SK-N-SH treated with all-trans-retinoic acid at 6 μM for 48 hours (cell line): ENCODE data around the gene KCNIP4.

Source experiments
- BACH2 ChIP-seq: fragments of 250-450 bp; sonication (Bioruptor Pico); IDR thresholded peaks from 2 replicates; pipeline ENCODE4 v1.9.0; 2021; ENCODE audit warnings: mild to moderate bottlenecking, borderline replicate concordance
- ISL1 ChIP-seq: fragments of 250-450 bp; sonication (Bioruptor Pico); IDR thresholded peaks from 2 replicates; pipeline ENCODE4 v2.1.2; 2022; ENCODE audit warnings: mild to moderate bottlenecking, moderate library complexity
- TOX ChIP-seq: fragments of 250-450 bp; sonication (Bioruptor Pico); IDR thresholded peaks from 2 replicates; pipeline ENCODE4 v1.8.0; 2021; ENCODE audit warnings: mild to moderate bottlenecking, moderate library complexity, borderline replicate concordance
- TF ChIP-seq, protein P1 (sequence below): fragments of 250-450 bp; sonication (Bioruptor Pico); IDR thresholded peaks from 2 replicates; pipeline ENCODE4 v1.8.0; 2020; ENCODE audit warnings: mild to moderate bottlenecking, moderate library complexity, borderline replicate concordance

DNA sequence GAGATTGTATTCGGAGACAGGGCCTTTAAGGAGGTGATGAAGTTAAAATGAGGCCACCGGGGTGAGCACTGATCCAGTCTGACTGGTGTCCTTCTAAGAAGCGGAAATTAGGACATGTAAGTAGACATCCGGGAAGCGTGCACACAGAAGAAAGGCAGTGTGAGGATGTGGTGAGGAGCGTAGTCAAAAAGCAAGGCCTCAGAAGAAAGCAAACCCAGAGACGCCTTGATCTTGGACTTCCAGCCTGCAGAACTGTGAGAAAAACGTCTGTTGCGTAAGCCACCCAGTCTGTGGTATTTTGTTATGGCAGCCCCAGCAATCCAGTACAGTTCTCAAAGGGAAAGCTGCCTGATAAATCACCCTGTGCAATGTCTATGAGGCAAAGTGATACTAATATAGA lies 153.5 kb downstream of the KCNIP4 start:
- TF ChIP-seq, protein P1, sequence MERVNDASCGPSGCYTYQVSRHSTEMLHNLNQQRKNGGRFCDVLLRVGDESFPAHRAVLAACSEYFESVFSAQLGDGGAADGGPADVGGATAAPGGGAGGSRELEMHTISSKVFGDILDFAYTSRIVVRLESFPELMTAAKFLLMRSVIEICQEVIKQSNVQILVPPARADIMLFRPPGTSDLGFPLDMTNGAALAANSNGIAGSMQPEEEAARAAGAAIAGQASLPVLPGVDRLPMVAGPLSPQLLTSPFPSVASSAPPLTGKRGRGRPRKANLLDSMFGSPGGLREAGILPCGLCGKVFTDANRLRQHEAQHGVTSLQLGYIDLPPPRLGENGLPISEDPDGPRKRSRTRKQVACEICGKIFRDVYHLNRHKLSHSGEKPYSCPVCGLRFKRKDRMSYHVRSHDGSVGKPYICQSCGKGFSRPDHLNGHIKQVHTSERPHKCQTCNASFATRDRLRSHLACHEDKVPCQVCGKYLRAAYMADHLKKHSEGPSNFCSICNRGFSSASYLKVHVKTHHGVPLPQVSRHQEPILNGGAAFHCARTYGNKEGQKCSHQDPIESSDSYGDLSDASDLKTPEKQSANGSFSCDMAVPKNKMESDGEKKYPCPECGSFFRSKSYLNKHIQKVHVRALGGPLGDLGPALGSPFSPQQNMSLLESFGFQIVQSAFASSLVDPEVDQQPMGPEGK (CRISPR knock-in tag), result no peak
- TF ChIP-seq ISL1 (CRISPR knock-in tag) (no peak), BACH2 (CRISPR knock-in tag) (no peak), TOX (CRISPR knock-in tag) (no peak)
